ENCODE results near the gene TLR8.
A peak's percentile ranks its signal among the peaks of the same experiment; 100 is the strongest.
"Not testable (repeated sequence)": the region's sequence is repeated elsewhere in the genome, so short reads cannot be mapped to it uniquely, and the experiment has no call there.

The TLR8 gene

GRCh38 chrX:12946838-12947544 lies 40.6 kb downstream of the TLR8 start:
- DNase-seq (ENCODE audit: low spot score) = peak; percentile 80

GRCh38 chrX:12947545-12948235 lies 41.3 kb downstream of the TLR8 start:
- DNase-seq (ENCODE audit: low spot score) = no peak

- no peak for DNase-seq (ENCODE audit: low spot score)
Measured at GRCh38 chrX:12948495-12948894, 42.1 kb downstream of the TLR8 start.

GRCh38 chrX:12949205-12949926 lies 42.9 kb downstream of the TLR8 start:
- DNase-seq (ENCODE audit: low spot score) = no peak

- peak; percentile 74 for DNase-seq (ENCODE audit: low spot score)
Measured at GRCh38 chrX:12949927-12950656, 43.7 kb downstream of the TLR8 start.

GRCh38 chrX:12950851-12951594 lies 44.6 kb downstream of the TLR8 start:
- no peak for DNase-seq (ENCODE audit: low spot score)

GRCh38 chrX:12951595-12951975 lies 45.2 kb downstream of the TLR8 start:
- DNase-seq (ENCODE audit: low spot score) = no peak

GRCh38 chrX:12953420-12953819 lies 47.0 kb downstream of the TLR8 start:
- no peak for DNase-seq (ENCODE audit: low spot score)

- DNase-seq (ENCODE audit: low spot score) = no peak
Measured at GRCh38 chrX:12954376-12954775, 48.0 kb downstream of the TLR8 start.

- DNase-seq (ENCODE audit: low spot score) = no peak
Measured at GRCh38 chrX:12954981-12955380, 48.6 kb downstream of the TLR8 start.

- peak; percentile 43 for DNase-seq (ENCODE audit: low spot score)
Measured at GRCh38 chrX:12955882-12956703, 49.7 kb downstream of the TLR8 start.

- DNase-seq (ENCODE audit: low spot score) = peak; percentile 10
Measured at GRCh38 chrX:12956704-12957534, 50.5 kb downstream of the TLR8 start.

GRCh38 chrX:12958059-12958458 lies 51.6 kb downstream of the TLR8 start:
- no peak for DNase-seq (ENCODE audit: low spot score)

GRCh38 chrX:12958461-12958860 lies 52.0 kb downstream of the TLR8 start:
- DNase-seq (ENCODE audit: low spot score) = no peak

- DNase-seq (ENCODE audit: low spot score) = no peak
Measured at GRCh38 chrX:12961196-12961718, 54.8 kb downstream of the TLR8 start.

GRCh38 chrX:12962041-12962504 lies 55.7 kb downstream of the TLR8 start:
- no peak for DNase-seq (ENCODE audit: low spot score)

- DNase-seq (ENCODE audit: low spot score) = not testable (repeated sequence)
Measured at GRCh38 chrX:12963210-12963850, 56.9 kb downstream of the TLR8 start.

GRCh38 chrX:12965131-12965940 lies 58.9 kb downstream of the TLR8 start:
- DNase-seq (ENCODE audit: low spot score) = no peak
